HEK293 (cell line): ENCODE measurements around the gene MMP25.

Experiments used
- SCRT2 ChIP-seq: fragments of 450-650 bp; formaldehyde crosslinking; IDR thresholded peaks from 2 replicates; pipeline ENCODE4 v1.5.1; 2016; ENCODE audit warnings: missing biosample characterization, missing genetic modification characterization
- ZBTB11 ChIP-seq: fragments of 450-650 bp; formaldehyde crosslinking; conservative IDR thresholded peaks from 2 replicates; pipeline ENCODE4 v1.5.1; 2016; ENCODE audit warnings: low read depth, missing biosample characterization, missing genetic modification characterization
- ZNF571 ChIP-seq: fragments of 450-650 bp; formaldehyde crosslinking; IDR thresholded peaks from 2 replicates; pipeline ENCODE4 v1.5.0; 2017; ENCODE audit warnings: missing biosample characterization, missing genetic modification characterization

- TF ChIP-seq ZNF571 = no peak
- TF ChIP-seq ZBTB11 (tag by site-specific recombination) = peak; percentile 20; the same call in 1 of the 2 replicates
- no peak for TF ChIP-seq SCRT2
Observed at GRCh38 chr16:3101018-3101840, 54.9 kb downstream of the MMP25 start.
